Measurements from ENCODE around the gene JAML. TPM values are rescaled to one million over a fixed set of nuclear protein-coding genes. Genes with fewer than 3 reads are reported as not detected.

Gene JAML
- total and polyA plus RNA-seq, 9 of the 15 experiments (the other 6 are each of a cell fraction or from before 2014, with no cell fraction given) = 0.05 to 0.32 (median 0.22) TPM; not detected in 4

DNA sequence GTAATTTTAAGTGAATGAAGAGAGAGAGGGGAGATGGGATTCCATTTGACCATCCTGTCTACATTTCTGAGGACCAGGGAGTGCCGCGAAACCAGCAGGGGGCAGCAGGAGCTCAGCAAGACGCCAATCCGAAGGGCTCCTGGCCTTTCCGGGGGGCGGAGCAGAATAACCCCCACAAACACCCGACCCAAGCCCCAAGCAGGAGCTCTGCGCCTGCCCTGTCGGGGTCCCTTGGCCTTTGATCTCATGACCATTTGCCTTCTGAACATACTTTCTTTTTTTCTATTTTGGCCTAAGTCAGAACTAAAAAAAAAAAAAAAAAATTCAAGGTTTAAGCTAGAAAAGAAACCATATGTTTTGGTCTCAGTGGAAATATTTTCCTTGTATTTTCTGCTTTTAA, 26.4 kb downstream of the JAML start (continued):
- TF ChIP-seq, protein P1, sequence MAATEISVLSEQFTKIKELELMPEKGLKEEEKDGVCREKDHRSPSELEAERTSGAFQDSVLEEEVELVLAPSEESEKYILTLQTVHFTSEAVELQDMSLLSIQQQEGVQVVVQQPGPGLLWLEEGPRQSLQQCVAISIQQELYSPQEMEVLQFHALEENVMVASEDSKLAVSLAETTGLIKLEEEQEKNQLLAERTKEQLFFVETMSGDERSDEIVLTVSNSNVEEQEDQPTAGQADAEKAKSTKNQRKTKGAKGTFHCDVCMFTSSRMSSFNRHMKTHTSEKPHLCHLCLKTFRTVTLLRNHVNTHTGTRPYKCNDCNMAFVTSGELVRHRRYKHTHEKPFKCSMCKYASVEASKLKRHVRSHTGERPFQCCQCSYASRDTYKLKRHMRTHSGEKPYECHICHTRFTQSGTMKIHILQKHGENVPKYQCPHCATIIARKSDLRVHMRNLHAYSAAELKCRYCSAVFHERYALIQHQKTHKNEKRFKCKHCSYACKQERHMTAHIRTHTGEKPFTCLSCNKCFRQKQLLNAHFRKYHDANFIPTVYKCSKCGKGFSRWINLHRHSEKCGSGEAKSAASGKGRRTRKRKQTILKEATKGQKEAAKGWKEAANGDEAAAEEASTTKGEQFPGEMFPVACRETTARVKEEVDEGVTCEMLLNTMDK (IDR thresholded peaks at IDR 0.05; ENCODE audit: borderline replicate concordance, insufficient read depth, low read depth, low read length, poor library complexity, severe bottlenecking) = peak; percentile 75
- TF ChIP-seq CC2D1A (IDR thresholded peaks at IDR 0.05) (peak; percentile 80; the same call in 1 of the 2 replicates), FOXA1 (IDR thresholded peaks at IDR 0.05; ENCODE audit: borderline replicate concordance) (no peak), FOXK2 (conservative IDR thresholded peaks at IDR 0.05 in 1 of 2, IDR thresholded peaks at IDR 0.05 in 1 of 2; ENCODE audit: low read depth in 2 of 2) (no peak), PHTF2 (CRISPR knock-in tag; IDR thresholded peaks at IDR 0.05) (no peak), RAD21 (CRISPR knock-in tag; conservative IDR thresholded peaks at IDR 0.05 in 1 of 2, IDR thresholded peaks at IDR 0.05 in 1 of 2) (peak; percentile 95), ZBTB7A (IDR thresholded peaks at IDR 0.05; ENCODE audit: borderline replicate concordance, control insufficient read depth, low read depth, low read length) (peak; percentile 68; the same call in 1 of the 2 replicates), ARID2 (IDR thresholded peaks at IDR 0.05) (peak; percentile 74), ZNF444 (CRISPR knock-in tag; IDR thresholded peaks at IDR 0.05) (no peak), POLR2G (IDR thresholded peaks at IDR 0.05; ENCODE audit: low read depth, low read length) (no peak), STAG1 (CRISPR knock-in tag; IDR thresholded peaks at IDR 0.05; ENCODE audit: borderline replicate concordance) (peak; percentile 92), KLF13 (tag; IDR thresholded peaks at IDR 0.05; ENCODE audit: borderline replicate concordance, low read depth) (peak; percentile 22; the same call in 1 of the 2 replicates), SMC3 (conservative IDR thresholded peaks at IDR 0.05; ENCODE audit: insufficient read depth, low read depth, low read length) (peak; percentile 92), ETV5 (CRISPR knock-in tag; IDR thresholded peaks at IDR 0.05; ENCODE audit: low read depth) (0 out of 2 replicates have a peak, but pooled peaks have one; percentile 33), RFX1 (IDR thresholded peaks at IDR 0.05) (no peak), SMAD1 (IDR thresholded peaks at IDR 0.05; ENCODE audit: low read depth, low read length, partially characterized antibody) (no peak), MEF2A (IDR thresholded peaks at IDR 0.05; ENCODE audit: control insufficient read depth, low read depth, low read length) (no peak)
- TF ChIP-seq, protein P2, sequence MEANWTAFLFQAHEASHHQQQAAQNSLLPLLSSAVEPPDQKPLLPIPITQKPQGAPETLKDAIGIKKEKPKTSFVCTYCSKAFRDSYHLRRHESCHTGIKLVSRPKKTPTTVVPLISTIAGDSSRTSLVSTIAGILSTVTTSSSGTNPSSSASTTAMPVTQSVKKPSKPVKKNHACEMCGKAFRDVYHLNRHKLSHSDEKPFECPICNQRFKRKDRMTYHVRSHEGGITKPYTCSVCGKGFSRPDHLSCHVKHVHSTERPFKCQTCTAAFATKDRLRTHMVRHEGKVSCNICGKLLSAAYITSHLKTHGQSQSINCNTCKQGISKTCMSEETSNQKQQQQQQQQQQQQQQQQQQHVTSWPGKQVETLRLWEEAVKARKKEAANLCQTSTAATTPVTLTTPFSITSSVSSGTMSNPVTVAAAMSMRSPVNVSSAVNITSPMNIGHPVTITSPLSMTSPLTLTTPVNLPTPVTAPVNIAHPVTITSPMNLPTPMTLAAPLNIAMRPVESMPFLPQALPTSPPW (CRISPR knock-in tag; IDR thresholded peaks at IDR 0.05) = peak; percentile 48; the same call in 1 of the 2 replicates
- TF ChIP-seq, protein P3, sequence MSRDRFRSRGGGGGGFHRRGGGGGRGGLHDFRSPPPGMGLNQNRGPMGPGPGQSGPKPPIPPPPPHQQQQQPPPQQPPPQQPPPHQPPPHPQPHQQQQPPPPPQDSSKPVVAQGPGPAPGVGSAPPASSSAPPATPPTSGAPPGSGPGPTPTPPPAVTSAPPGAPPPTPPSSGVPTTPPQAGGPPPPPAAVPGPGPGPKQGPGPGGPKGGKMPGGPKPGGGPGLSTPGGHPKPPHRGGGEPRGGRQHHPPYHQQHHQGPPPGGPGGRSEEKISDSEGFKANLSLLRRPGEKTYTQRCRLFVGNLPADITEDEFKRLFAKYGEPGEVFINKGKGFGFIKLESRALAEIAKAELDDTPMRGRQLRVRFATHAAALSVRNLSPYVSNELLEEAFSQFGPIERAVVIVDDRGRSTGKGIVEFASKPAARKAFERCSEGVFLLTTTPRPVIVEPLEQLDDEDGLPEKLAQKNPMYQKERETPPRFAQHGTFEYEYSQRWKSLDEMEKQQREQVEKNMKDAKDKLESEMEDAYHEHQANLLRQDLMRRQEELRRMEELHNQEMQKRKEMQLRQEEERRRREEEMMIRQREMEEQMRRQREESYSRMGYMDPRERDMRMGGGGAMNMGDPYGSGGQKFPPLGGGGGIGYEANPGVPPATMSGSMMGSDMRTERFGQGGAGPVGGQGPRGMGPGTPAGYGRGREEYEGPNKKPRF (IDR thresholded peaks at IDR 0.05; ENCODE audit: low read depth, low read length) = no peak
- TF ChIP-seq, protein P4, sequence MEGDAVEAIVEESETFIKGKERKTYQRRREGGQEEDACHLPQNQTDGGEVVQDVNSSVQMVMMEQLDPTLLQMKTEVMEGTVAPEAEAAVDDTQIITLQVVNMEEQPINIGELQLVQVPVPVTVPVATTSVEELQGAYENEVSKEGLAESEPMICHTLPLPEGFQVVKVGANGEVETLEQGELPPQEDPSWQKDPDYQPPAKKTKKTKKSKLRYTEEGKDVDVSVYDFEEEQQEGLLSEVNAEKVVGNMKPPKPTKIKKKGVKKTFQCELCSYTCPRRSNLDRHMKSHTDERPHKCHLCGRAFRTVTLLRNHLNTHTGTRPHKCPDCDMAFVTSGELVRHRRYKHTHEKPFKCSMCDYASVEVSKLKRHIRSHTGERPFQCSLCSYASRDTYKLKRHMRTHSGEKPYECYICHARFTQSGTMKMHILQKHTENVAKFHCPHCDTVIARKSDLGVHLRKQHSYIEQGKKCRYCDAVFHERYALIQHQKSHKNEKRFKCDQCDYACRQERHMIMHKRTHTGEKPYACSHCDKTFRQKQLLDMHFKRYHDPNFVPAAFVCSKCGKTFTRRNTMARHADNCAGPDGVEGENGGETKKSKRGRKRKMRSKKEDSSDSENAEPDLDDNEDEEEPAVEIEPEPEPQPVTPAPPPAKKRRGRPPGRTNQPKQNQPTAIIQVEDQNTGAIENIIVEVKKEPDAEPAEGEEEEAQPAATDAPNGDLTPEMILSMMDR (IDR thresholded peaks at IDR 0.05 in 2 of 3, conservative IDR thresholded peaks at IDR 0.05 in 1 of 3; ENCODE audit: insufficient read depth in 2 of 3, low read depth in 1 of 3, low read length in 3 of 3) = peak; percentile 85 to 90 (median 86)
